ENCODE data around the gene SRSF12. TPM values are rescaled to one million over a fixed set of nuclear protein-coding genes. Genes with fewer than 3 reads are reported as not detected.
A peak's percentile ranks its signal among the peaks of the same experiment; 100 is the strongest.

Gene SRSF12
- total RNA-seq, 4 donors from 2014 or later, result 0.19 to 0.44 (median 0.38) TPM

DNA sequence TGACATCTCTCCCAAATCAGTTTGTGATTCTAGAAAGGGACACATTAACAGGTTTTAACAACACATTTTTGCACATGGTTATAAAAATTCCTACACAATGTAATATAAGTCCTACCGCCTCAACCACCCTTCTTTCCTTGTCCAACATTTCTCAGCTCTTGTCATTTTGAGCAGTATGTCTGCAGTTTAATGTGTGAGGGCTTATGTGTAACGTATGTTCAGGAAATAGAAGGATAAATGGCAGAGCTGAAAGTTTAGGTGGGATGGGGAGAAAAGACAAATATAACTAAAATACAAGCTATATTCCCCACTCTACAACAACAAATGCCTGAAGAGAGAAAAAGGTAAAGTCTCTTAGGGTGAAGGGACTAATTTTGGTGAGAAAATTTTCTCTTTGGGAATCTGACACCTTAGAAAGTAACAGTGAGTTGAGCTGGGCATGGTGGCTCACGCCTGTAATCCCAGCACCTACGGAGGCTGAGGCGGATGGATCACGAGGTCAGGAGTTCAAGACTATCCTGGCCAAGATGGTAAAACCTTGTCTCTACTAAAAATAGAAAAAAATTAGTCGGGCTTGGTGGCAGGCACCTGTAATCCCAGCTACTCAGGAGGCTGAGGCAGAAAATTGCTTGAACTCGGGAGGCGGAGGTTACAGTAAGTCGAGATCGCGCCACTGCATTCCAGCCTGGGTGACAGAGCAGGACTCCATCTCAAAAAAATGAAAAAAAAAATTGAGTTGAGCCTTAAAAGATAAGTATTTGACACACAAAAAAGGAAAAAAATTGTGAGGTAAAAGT, 32.3 kb downstream of the SRSF12 start:
- peaks cover 0 to 27% (median 11%) of the 10 kb centered on the region in 3 donors for H3K36me3 ChIP-seq
- no peaks in the 10 kb centered on the region for H3K27me3 ChIP-seq
- no peak overlapping the region for H3K27ac ChIP-seq
- H3K9me3 ChIP-seq, result no peaks in the 10 kb centered on the region
- WGBS, 2 donors, result 88 to 94% methylated on average over 12 of the region's 12 CpGs
- intact Hi-C loops (cut with DNase I), result no loop called here
- no peak overlapping the region for H3K4me3 ChIP-seq
- TF ChIP-seq, protein P1, sequence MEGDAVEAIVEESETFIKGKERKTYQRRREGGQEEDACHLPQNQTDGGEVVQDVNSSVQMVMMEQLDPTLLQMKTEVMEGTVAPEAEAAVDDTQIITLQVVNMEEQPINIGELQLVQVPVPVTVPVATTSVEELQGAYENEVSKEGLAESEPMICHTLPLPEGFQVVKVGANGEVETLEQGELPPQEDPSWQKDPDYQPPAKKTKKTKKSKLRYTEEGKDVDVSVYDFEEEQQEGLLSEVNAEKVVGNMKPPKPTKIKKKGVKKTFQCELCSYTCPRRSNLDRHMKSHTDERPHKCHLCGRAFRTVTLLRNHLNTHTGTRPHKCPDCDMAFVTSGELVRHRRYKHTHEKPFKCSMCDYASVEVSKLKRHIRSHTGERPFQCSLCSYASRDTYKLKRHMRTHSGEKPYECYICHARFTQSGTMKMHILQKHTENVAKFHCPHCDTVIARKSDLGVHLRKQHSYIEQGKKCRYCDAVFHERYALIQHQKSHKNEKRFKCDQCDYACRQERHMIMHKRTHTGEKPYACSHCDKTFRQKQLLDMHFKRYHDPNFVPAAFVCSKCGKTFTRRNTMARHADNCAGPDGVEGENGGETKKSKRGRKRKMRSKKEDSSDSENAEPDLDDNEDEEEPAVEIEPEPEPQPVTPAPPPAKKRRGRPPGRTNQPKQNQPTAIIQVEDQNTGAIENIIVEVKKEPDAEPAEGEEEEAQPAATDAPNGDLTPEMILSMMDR (IDR thresholded peaks at IDR 0.05), result no peak
- H3K4me1 ChIP-seq, result peaks cover 13 to 51% (median 24%) of the 10 kb centered on the region in 3 donors
- no peak for DNase-seq

DNA sequence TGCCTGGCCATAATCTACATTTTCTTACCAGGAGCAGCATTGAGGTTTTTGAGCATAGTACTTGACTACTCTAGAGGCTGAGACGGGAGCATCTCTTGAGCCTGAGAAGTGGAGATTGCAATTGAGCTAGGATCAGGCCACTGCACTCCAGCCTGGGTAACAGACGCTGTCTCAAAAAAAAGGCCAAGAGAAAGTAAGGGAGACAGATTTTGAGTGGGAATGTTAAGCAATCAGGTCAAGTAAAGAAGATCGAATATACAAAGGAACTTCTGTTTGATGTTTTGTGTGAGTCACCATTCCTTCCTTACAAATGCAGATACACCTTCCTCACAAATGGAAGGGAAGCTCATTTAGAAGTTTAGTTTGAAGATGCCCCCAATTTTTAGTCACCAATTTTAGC, 32.9 kb downstream of the SRSF12 start:
- Histone ChIP-seq H3K27me3 (no peaks in the 10 kb centered on the region), H3K27ac (no peak overlapping the region), H3K36me3 (peaks cover 0 to 27% (median 11%) of the 10 kb centered on the region in 3 donors), H3K4me1 (peaks cover 13 to 51% (median 24%) of the 10 kb centered on the region in 3 donors), H3K4me3 (peak overlapping the region in 1 of 4 donors; percentile 99), H3K9me3 (no peaks in the 10 kb centered on the region)
- TF ChIP-seq, protein P1 (IDR thresholded peaks at IDR 0.05), result no peak
- DNase-seq, result no peak
- intact Hi-C loops (cut with DNase I), result no loop called here
- WGBS, 2 donors, result 47 to 49% methylated on average over 3 of the region's 3 CpGs

DNA sequence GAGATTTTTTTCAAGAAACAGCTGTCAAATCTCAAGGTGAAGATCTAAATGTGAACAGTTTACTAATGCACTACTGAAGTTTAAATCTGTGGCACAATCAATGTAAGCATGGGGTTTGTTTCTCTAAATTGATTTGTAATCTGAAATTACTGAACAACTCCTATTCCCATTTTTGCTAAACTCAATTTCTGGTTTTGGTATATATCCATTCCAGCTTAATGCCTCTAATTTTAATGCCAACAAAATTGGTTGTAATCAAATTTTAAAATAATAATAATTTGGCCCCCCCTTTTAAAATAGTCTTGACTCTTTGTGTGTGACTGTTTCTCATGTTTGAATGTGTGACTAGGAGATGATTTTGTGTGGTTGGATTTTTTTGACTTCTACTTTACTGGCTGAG, 33.3 kb downstream of the SRSF12 start:
- Histone ChIP-seq H3K4me3 (peak overlapping the region in 1 of 4 donors; percentile 99), H3K27me3 (no peaks in the 10 kb centered on the region), H3K27ac (no peak overlapping the region), H3K36me3 (peaks cover 0 to 27% (median 11%) of the 10 kb centered on the region in 3 donors), H3K9me3 (no peaks in the 10 kb centered on the region), H3K4me1 (peaks cover 13 to 51% (median 24%) of the 10 kb centered on the region in 3 donors)
- TF ChIP-seq, protein P1 (IDR thresholded peaks at IDR 0.05), result no peak
- TF ChIP-seq POLR2A (IDR thresholded peaks at IDR 0.05), result no peak
- no peak for DNase-seq
- intact Hi-C loops (cut with DNase I), result no loop called here

DNA sequence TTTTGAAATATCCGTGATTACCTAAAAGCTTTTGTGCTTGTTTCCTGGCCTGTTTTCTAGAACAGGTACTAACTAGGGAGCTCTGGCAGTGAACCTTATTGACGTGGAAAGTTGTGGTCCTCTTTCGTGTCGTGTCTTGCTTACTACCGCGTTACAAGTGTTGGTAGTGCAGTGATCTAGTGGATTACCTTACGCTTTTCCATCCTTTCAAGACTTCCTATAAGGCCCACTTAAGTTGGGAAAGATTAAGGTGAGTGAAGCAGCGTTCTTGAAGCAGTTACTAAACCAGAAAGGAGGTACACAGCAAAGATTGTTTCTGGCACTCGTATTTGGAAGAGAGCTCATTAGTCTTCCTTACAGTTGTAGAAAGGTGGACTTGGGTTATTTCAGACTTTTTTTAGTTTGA, 35.4 kb downstream of the SRSF12 start:
- intact Hi-C loops (cut with DNase I), result no loop called here
- H3K27me3 ChIP-seq, result no peaks in the 10 kb centered on the region
- peaks cover 0 to 27% (median 11%) of the 10 kb centered on the region in 3 donors for H3K36me3 ChIP-seq
- TF ChIP-seq POLR2A (IDR thresholded peaks at IDR 0.05), result no peak
- TF ChIP-seq, protein P1 (IDR thresholded peaks at IDR 0.05), result no peak
- peak overlapping the region; percentile 98 to 100 (median 100) for H3K27ac ChIP-seq
- H3K4me1 ChIP-seq, result peaks cover 13 to 57% (median 31%) of the 10 kb centered on the region in 3 donors
- H3K4me3 ChIP-seq, result peak overlapping the region; percentile 92 to 100 (median 96)
- DNase-seq, result no peak
- WGBS, 2 donors, result 0% methylated on average over 9 of the region's 9 CpGs
- no peaks in the 10 kb centered on the region for H3K9me3 ChIP-seq

Measured in esophagus squamous epithelium (tissue), 5 donors.